WTC11 (cell line): ENCODE measurements around the gene PRKACB. TPM values are rescaled to one million over a fixed set of nuclear protein-coding genes. Genes with fewer than 3 reads are reported as not detected.

ENCODE experiments used
- ATAC-seq: fragments of 200-7000 bp; cut with Tn5 transposase; 2 replicates; pipeline ENCODE4 v1.10.0; 2021; ENCODE audit warnings: mild to moderate bottlenecking, moderate library complexity
- CTCF ChIA-PET: fragments of 300-600 bp; sonication (Branson Sonifier 250); formaldehyde crosslinking; loops from one replicate; lab custom pipeline; 2021; ENCODE audit warnings: antibody characterized with exemption; lab: Charles Lee
- POLR2A ChIA-PET: fragments of 350-600 bp; sonication (Branson Sonifier 250); formaldehyde crosslinking; loops from one replicate; lab custom pipeline; 2021; ENCODE audit warnings: antibody characterized with exemption; lab: Charles Lee
- DNase-seq: peaks from one replicate; pipeline ENCODE4 v3.0.0; 2021; ENCODE audit warnings: low spot score
- H3K27ac Mint-ChIP-seq: 2 replicates; pipeline ENCODE4 v1.8.0; 2021; ENCODE audit warnings: mixed read lengths
- H3K27me3 Mint-ChIP-seq: 2 replicates; pipeline ENCODE4 v1.8.0; 2021; ENCODE audit warnings: low read depth, mild to moderate bottlenecking, moderate library complexity, mixed read lengths
- H3K36me3 Mint-ChIP-seq: 2 replicates; pipeline ENCODE4 v1.8.0; 2021; ENCODE audit warnings: mixed read lengths
- H3K4me1 Mint-ChIP-seq: 2 replicates; pipeline ENCODE4 v1.8.0; 2022; ENCODE audit warnings: mixed read lengths
- H3K4me3 Mint-ChIP-seq: 2 replicates; pipeline ENCODE4 v1.8.0; 2021; ENCODE audit warnings: mild to moderate bottlenecking, moderate library complexity, mixed read lengths
- H3K9me3 Mint-ChIP-seq: 2 replicates; pipeline ENCODE4 v1.8.0; 2021; ENCODE audit warnings: mixed read lengths
- EMX1 ChIP-seq: fragments of 250-450 bp; sonication (Bioruptor Pico); IDR thresholded peaks from 2 replicates; pipeline ENCODE4 v1.8.0; 2021; ENCODE audit warnings: mild to moderate bottlenecking
- FOXJ3 ChIP-seq: sonication (generic); formaldehyde crosslinking; IDR thresholded peaks from 2 replicates; pipeline ENCODE4 v1.9.0; 2021; ENCODE audit warnings: missing genetic modification reagents, mild to moderate bottlenecking, borderline replicate concordance
- HMGA2 ChIP-seq: fragments of 250-450 bp; sonication (Bioruptor Pico); IDR thresholded peaks from 2 replicates; pipeline ENCODE4 v1.4.0; 2021; ENCODE audit warnings: mild to moderate bottlenecking, moderate library complexity
- JUN ChIP-seq: sonication (generic); formaldehyde crosslinking; IDR thresholded peaks from 2 replicates; pipeline ENCODE4 v1.8.0; 2023; ENCODE audit warnings: mild to moderate bottlenecking, missing genetic modification reagents
- ZNF219 ChIP-seq: sonication (generic); formaldehyde crosslinking; IDR thresholded peaks from 2 replicates; pipeline ENCODE4 v1.8.0; 2023; ENCODE audit warnings: missing genetic modification reagents, mild to moderate bottlenecking, borderline replicate concordance
- total RNA-seq: library from RNA; stranded (reverse); gene quantifications from 3 replicates; pipeline ENCODE4 v1.2.3, GENCODE V29; 2021
- TF ChIP-seq, protein P1 (sequence below): fragments of 200-600 bp; IDR thresholded peaks from 2 replicates; pipeline ENCODE4 v1.8.0; 2022; ENCODE audit warnings: antibody characterized with exemption
- TF ChIP-seq, protein P2 (sequence below): sonication (generic); formaldehyde crosslinking; IDR thresholded peaks from 2 replicates; pipeline ENCODE4 v1.8.1; 2023; ENCODE audit warnings: mild to moderate bottlenecking, missing genetic modification reagents, moderate library complexity
- TF ChIP-seq, protein P3 (sequence below): fragments of 250-450 bp; sonication (Bioruptor Pico); IDR thresholded peaks from 2 replicates; pipeline ENCODE4 v1.9.0; 2021; ENCODE audit warnings: mild to moderate bottlenecking, borderline replicate concordance
- TF ChIP-seq, protein P4 (sequence below): sonication (generic); formaldehyde crosslinking; IDR thresholded peaks from 2 replicates; pipeline ENCODE4 v1.8.1; 2023; ENCODE audit warnings: mild to moderate bottlenecking, missing genetic modification reagents, borderline replicate concordance
- TF ChIP-seq, protein P5 (sequence below): sonication (generic); formaldehyde crosslinking; IDR thresholded peaks from 2 replicates; pipeline ENCODE4 v1.8.1; 2022; ENCODE audit warnings: missing genetic modification reagents, borderline replicate concordance
- TF ChIP-seq, protein P6 (sequence below): fragments of 250-450 bp; sonication (Bioruptor Pico); IDR thresholded peaks from 2 replicates; pipeline ENCODE4 v1.9.0; 2021; ENCODE audit warnings: mild to moderate bottlenecking

The PRKACB gene
- total RNA-seq, 1 experiment from 2014 or later = 18.4 TPM

DNA sequence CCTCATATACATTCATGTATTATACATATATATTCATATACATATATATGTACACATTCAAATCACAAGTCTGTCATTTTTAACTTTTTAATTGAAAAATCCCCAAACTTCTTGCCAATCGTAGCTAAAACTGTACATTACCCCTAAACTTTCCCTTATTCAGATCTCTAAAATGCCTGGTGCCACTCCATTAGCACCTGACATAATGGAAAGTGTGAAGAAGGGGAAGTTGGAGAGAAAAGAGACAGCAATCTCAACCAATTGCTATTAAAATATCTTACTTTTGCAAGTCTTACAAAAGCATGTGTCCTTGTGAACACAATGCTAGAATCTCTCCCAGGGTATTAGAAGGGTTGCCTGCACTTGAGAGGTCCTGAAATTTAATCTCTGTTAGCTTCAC, 22.7 kb upstream of the PRKACB start:
- no peaks in the 10 kb centered on the region for H3K27me3 Mint-ChIP-seq
- no peaks in the 10 kb centered on the region for H3K36me3 Mint-ChIP-seq
- no peak for ATAC-seq
- H3K27ac Mint-ChIP-seq = no peak overlapping the region
- H3K4me1 Mint-ChIP-seq = peaks cover 15% of the 10 kb centered on the region
- H3K4me3 Mint-ChIP-seq = no peak overlapping the region
- no peak for DNase-seq
- no peaks in the 10 kb centered on the region for H3K9me3 Mint-ChIP-seq
- ChIA-PET POLR2A (no interaction called here), CTCF (no interaction called here)
- no peak for TF ChIP-seq HMGA2 (CRISPR knock-in tag)

DNA sequence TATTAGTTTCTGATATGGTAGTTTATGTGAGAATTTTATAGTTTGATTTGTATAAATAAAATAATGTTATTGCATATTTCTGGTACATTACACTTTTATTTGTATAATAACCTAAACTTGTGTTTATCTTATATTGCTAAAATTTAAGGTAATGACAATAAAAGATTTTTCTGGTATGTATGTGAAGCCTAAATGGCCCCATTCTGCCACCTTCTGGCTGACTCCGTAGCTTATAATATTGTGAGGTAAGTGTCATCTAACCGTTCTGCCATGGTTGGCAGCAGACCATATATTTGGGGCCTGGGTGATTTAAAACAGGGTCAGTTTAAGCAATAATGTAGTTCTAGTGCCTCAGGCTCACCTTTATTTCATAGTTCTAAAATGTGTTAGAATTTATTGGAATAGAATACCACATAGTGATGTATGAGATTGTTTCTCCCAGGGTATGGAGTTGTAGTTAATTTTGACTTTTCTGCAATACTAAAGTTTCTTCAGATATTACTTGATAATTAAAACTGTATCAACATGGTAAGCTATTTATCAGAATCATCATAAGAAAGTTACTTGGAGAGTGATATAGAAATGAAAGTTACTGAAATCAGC, 21.2 kb upstream of the PRKACB start:
- DNase-seq (peak; percentile 25), ATAC-seq (peak; percentile 69)
- Mint-ChIP-seq H3K27ac (no peak overlapping the region), H3K36me3 (no peaks in the 10 kb centered on the region), H3K27me3 (no peaks in the 10 kb centered on the region), H3K9me3 (no peaks in the 10 kb centered on the region), H3K4me1 (0 out of 2 replicates have a peak, but pooled peaks cover under 1% of the 10 kb centered on the region), H3K4me3 (no peak overlapping the region)
- ChIA-PET POLR2A (no interaction called here), CTCF (interaction anchor here (1.0 to 1.5 kb wide), 2 partner anchors 191 to 635 kb away, joined by 3 to 5 read pairs; no protein-coding TSS in a partner anchor)
- TF ChIP-seq, protein P1, sequence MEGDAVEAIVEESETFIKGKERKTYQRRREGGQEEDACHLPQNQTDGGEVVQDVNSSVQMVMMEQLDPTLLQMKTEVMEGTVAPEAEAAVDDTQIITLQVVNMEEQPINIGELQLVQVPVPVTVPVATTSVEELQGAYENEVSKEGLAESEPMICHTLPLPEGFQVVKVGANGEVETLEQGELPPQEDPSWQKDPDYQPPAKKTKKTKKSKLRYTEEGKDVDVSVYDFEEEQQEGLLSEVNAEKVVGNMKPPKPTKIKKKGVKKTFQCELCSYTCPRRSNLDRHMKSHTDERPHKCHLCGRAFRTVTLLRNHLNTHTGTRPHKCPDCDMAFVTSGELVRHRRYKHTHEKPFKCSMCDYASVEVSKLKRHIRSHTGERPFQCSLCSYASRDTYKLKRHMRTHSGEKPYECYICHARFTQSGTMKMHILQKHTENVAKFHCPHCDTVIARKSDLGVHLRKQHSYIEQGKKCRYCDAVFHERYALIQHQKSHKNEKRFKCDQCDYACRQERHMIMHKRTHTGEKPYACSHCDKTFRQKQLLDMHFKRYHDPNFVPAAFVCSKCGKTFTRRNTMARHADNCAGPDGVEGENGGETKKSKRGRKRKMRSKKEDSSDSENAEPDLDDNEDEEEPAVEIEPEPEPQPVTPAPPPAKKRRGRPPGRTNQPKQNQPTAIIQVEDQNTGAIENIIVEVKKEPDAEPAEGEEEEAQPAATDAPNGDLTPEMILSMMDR = peak; percentile 27; the same call in 1 of the 2 replicates
- TF ChIP-seq EMX1 (CRISPR knock-in tag) (no peak), HMGA2 (CRISPR knock-in tag) (no peak), JUN (CRISPR knock-in tag) (no peak)
- TF ChIP-seq, protein P2, sequence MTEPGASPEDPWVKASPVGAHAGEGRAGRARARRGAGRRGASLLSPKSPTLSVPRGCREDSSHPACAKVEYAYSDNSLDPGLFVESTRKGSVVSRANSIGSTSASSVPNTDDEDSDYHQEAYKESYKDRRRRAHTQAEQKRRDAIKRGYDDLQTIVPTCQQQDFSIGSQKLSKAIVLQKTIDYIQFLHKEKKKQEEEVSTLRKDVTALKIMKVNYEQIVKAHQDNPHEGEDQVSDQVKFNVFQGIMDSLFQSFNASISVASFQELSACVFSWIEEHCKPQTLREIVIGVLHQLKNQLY (CRISPR knock-in tag) = no peak
- TF ChIP-seq, protein P3, sequence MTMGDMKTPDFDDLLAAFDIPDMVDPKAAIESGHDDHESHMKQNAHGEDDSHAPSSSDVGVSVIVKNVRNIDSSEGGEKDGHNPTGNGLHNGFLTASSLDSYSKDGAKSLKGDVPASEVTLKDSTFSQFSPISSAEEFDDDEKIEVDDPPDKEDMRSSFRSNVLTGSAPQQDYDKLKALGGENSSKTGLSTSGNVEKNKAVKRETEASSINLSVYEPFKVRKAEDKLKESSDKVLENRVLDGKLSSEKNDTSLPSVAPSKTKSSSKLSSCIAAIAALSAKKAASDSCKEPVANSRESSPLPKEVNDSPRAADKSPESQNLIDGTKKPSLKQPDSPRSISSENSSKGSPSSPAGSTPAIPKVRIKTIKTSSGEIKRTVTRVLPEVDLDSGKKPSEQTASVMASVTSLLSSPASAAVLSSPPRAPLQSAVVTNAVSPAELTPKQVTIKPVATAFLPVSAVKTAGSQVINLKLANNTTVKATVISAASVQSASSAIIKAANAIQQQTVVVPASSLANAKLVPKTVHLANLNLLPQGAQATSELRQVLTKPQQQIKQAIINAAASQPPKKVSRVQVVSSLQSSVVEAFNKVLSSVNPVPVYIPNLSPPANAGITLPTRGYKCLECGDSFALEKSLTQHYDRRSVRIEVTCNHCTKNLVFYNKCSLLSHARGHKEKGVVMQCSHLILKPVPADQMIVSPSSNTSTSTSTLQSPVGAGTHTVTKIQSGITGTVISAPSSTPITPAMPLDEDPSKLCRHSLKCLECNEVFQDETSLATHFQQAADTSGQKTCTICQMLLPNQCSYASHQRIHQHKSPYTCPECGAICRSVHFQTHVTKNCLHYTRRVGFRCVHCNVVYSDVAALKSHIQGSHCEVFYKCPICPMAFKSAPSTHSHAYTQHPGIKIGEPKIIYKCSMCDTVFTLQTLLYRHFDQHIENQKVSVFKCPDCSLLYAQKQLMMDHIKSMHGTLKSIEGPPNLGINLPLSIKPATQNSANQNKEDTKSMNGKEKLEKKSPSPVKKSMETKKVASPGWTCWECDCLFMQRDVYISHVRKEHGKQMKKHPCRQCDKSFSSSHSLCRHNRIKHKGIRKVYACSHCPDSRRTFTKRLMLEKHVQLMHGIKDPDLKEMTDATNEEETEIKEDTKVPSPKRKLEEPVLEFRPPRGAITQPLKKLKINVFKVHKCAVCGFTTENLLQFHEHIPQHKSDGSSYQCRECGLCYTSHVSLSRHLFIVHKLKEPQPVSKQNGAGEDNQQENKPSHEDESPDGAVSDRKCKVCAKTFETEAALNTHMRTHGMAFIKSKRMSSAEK (CRISPR knock-in tag) = no peak
- TF ChIP-seq, all 79 proteins: peak for 1

DNA sequence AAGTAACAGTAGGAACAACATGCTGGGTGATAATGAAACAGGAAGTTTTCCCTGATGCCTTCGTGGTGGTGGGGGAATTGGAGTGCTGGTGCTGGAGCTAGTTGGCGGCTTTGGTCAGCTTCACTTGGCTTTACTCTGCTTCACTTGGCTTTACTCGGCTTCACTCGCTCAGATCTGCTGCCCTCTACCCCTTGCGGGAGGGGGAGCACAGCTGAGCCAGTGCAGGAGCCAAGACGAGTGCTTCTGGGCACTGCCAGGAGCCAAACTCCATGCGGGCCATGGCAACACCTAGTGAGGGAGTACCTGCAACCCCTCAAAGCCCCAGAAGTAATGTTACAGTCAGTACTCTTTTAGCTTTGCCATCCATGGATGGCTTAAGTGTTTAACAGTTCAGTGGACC, 10.6 kb upstream of the PRKACB start:
- no peaks in the 10 kb centered on the region for H3K4me1 Mint-ChIP-seq
- CTCF ChIA-PET = no interaction called here
- POLR2A ChIA-PET = no interaction called here
- no peaks in the 10 kb centered on the region for H3K27me3 Mint-ChIP-seq
- H3K4me3 Mint-ChIP-seq = no peak overlapping the region
- DNase-seq = peak; percentile 17
- peaks cover 13% of the 10 kb centered on the region for H3K9me3 Mint-ChIP-seq
- H3K27ac Mint-ChIP-seq = no peak overlapping the region
- peaks cover 8% of the 10 kb centered on the region; the same call in 1 of the 2 replicates for H3K36me3 Mint-ChIP-seq
- ATAC-seq = peak; percentile 83
- TF ChIP-seq, protein P4, sequence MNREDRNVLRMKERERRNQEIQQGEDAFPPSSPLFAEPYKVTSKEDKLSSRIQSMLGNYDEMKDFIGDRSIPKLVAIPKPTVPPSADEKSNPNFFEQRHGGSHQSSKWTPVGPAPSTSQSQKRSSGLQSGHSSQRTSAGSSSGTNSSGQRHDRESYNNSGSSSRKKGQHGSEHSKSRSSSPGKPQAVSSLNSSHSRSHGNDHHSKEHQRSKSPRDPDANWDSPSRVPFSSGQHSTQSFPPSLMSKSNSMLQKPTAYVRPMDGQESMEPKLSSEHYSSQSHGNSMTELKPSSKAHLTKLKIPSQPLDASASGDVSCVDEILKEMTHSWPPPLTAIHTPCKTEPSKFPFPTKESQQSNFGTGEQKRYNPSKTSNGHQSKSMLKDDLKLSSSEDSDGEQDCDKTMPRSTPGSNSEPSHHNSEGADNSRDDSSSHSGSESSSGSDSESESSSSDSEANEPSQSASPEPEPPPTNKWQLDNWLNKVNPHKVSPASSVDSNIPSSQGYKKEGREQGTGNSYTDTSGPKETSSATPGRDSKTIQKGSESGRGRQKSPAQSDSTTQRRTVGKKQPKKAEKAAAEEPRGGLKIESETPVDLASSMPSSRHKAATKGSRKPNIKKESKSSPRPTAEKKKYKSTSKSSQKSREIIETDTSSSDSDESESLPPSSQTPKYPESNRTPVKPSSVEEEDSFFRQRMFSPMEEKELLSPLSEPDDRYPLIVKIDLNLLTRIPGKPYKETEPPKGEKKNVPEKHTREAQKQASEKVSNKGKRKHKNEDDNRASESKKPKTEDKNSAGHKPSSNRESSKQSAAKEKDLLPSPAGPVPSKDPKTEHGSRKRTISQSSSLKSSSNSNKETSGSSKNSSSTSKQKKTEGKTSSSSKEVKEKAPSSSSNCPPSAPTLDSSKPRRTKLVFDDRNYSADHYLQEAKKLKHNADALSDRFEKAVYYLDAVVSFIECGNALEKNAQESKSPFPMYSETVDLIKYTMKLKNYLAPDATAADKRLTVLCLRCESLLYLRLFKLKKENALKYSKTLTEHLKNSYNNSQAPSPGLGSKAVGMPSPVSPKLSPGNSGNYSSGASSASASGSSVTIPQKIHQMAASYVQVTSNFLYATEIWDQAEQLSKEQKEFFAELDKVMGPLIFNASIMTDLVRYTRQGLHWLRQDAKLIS = no peak
- TF ChIP-seq, protein P5, sequence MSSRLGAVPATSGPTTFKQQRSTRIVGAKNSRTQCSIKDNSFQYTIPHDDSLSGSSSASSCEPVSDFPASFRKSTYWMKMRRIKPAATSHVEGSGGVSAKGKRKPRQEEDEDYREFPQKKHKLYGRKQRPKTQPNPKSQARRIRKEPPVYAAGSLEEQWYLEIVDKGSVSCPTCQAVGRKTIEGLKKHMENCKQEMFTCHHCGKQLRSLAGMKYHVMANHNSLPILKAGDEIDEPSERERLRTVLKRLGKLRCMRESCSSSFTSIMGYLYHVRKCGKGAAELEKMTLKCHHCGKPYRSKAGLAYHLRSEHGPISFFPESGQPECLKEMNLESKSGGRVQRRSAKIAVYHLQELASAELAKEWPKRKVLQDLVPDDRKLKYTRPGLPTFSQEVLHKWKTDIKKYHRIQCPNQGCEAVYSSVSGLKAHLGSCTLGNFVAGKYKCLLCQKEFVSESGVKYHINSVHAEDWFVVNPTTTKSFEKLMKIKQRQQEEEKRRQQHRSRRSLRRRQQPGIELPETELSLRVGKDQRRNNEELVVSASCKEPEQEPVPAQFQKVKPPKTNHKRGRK (CRISPR knock-in tag) = no peak
- TF ChIP-seq, protein P6, sequence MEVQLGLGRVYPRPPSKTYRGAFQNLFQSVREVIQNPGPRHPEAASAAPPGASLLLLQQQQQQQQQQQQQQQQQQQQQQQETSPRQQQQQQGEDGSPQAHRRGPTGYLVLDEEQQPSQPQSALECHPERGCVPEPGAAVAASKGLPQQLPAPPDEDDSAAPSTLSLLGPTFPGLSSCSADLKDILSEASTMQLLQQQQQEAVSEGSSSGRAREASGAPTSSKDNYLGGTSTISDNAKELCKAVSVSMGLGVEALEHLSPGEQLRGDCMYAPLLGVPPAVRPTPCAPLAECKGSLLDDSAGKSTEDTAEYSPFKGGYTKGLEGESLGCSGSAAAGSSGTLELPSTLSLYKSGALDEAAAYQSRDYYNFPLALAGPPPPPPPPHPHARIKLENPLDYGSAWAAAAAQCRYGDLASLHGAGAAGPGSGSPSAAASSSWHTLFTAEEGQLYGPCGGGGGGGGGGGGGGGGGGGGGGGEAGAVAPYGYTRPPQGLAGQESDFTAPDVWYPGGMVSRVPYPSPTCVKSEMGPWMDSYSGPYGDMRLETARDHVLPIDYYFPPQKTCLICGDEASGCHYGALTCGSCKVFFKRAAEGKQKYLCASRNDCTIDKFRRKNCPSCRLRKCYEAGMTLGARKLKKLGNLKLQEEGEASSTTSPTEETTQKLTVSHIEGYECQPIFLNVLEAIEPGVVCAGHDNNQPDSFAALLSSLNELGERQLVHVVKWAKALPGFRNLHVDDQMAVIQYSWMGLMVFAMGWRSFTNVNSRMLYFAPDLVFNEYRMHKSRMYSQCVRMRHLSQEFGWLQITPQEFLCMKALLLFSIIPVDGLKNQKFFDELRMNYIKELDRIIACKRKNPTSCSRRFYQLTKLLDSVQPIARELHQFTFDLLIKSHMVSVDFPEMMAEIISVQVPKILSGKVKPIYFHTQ (CRISPR knock-in tag) = no peak
- TF ChIP-seq FOXJ3 (CRISPR knock-in tag) = no peak
- TF ChIP-seq ZNF219 (CRISPR knock-in tag) = no peak
